ENCODE measurements around the gene JSRP1. TPM values are rescaled to one million over a fixed set of nuclear protein-coding genes. Genes with fewer than 3 reads are reported as not detected.

The JSRP1 gene
- total RNA-seq, 6 experiments from 2014 or later, result 0.28 to 0.81 (median 0.42) TPM; not detected in 3

DNA sequence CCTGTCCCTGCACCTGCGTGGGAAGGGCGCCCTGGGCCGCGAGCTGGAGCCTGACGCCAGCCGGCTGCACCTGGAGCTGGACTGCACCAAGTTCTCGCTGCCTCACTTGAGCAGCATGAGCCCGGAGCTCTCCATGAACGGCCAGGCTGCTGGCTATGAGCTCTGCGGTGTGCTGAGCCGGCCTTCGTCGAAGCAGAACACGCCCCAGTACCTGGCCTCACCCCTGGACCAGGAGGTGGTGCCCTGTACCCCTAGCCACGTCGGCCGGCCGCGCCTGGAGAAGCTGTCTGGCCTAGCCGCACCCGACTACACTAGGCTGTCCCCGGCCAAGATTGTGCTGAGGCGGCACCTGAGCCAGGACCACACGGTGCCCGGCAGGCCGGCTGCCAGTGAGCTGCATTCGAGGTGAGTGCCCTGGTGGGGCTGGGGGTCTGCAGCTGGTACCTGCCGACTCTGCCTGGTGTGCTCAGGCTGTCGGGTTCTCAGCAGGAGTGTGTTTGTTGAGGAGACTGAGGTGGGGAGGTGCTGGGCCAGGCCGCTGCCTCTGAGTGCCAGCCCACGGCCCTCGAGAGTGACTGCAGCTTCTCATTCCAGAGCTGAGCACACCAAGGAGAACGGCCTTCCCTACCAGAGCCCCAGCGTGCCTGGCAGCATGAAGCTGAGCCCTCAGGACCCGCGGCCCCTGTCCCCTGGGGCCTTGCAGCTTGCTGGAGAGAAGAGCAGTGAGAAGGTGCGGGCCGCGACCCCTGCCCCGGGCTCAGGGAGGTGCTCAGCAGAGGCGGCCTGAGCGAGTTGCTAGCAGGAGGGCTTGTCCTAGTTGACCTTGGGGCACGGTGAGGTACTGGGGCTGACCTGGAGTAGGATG, 39.6 kb downstream of the JSRP1 start:
- TF ChIP-seq POLR2A (IDR thresholded peaks at IDR 0.05), result no peak
- TF ChIP-seq, protein P1, sequence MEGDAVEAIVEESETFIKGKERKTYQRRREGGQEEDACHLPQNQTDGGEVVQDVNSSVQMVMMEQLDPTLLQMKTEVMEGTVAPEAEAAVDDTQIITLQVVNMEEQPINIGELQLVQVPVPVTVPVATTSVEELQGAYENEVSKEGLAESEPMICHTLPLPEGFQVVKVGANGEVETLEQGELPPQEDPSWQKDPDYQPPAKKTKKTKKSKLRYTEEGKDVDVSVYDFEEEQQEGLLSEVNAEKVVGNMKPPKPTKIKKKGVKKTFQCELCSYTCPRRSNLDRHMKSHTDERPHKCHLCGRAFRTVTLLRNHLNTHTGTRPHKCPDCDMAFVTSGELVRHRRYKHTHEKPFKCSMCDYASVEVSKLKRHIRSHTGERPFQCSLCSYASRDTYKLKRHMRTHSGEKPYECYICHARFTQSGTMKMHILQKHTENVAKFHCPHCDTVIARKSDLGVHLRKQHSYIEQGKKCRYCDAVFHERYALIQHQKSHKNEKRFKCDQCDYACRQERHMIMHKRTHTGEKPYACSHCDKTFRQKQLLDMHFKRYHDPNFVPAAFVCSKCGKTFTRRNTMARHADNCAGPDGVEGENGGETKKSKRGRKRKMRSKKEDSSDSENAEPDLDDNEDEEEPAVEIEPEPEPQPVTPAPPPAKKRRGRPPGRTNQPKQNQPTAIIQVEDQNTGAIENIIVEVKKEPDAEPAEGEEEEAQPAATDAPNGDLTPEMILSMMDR (IDR thresholded peaks at IDR 0.05), result no peak
- no peak overlapping the region for H3K4me3 ChIP-seq
- DNase-seq, result no peak

DNA sequence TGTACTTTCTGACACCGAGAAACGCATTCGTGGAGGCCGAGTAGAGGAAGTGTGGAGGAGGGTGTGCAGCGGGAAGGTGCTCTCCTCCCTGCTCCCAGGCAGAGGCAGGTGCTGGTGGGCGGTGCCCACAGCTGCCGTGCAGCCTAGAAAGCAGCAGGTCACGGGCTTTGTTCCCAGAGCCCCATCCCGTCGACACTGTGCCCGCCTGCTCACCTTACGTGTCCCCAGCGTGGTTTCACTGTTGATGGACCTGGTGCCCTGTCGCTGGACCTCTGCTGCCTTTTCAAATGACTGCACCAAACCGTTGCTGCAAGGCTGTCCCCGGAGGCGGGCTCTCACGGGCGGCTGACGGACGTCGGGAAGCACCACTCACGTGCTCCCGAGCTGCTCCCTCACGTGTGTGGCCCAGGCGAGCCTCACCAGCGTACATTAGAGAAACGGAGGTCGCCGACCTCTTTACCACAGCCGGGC, 40.9 kb downstream of the JSRP1 start:
- no peak for TF ChIP-seq POLR2A (IDR thresholded peaks at IDR 0.05)
- TF ChIP-seq, protein P1 (IDR thresholded peaks at IDR 0.05), result no peak
- Histone ChIP-seq H3K27ac (no peak overlapping the region), H3K36me3 (peaks cover 0 to 64% (median 24%) of the 10 kb centered on the region in 4 donors), H3K4me3 (no peak overlapping the region), H3K4me1 (no peaks in the 10 kb centered on the region), H3K27me3 (no peaks in the 10 kb centered on the region), H3K9me3 (no peaks in the 10 kb centered on the region)
- intact Hi-C loops (cut with DNase I), result no loop called here
- 82% methylated on average over 13 of the region's 31 CpGs for WGBS (ENCODE audit: insufficient coverage, low coverage, low lambda C conversion rate, missing lambda C conversion rate)
- ATAC-seq, result no peak
- no peak for DNase-seq

More for the DNA sequence above, 39.6 kb downstream of the JSRP1 start:
- no peaks in the 10 kb centered on the region for H3K9me3 ChIP-seq
- no peaks in the 10 kb centered on the region for H3K4me1 ChIP-seq
- no peak for ATAC-seq
- H3K27me3 ChIP-seq, result no peaks in the 10 kb centered on the region
- intact Hi-C loops (cut with DNase I), result no loop called here
- peaks cover 0 to 56% (median 18%) of the 10 kb centered on the region in 4 donors for H3K36me3 ChIP-seq
- H3K27ac ChIP-seq, result no peak overlapping the region
- 100% methylated on average over 13 of the region's 43 CpGs for WGBS (ENCODE audit: insufficient coverage, low coverage, low lambda C conversion rate, missing lambda C conversion rate)

DNA sequence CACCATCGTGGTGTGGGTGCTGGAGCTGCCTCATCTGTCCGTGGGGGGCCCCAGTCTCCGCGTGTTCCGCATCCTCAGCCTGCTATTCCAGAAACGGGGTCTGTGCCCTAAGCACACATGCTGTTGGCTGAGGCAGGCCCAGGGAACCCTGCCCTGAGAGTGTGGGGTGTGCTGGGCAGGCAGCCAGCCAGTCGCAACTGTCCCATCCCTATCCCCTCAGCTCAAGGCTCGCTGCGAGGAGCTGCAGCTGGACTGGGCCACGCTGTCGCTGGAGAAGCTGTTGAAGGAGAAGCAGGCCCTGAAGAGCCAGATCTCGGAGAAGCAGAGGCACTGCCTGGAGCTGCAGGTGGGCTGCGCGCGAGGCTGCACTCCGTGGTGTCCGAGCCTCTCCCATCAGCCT, 42.0 kb downstream of the JSRP1 start:
- no peaks in the 10 kb centered on the region for H3K27me3 ChIP-seq
- intact Hi-C loops (cut with DNase I), result no loop called here
- TF ChIP-seq POLR2A (IDR thresholded peaks at IDR 0.05), result no peak
- TF ChIP-seq, protein P1 (IDR thresholded peaks at IDR 0.05), result no peak
- H3K36me3 ChIP-seq, result peaks cover 0 to 66% (median 23%) of the 10 kb centered on the region in 4 donors
- H3K4me1 ChIP-seq, result no peaks in the 10 kb centered on the region
- H3K27ac ChIP-seq, result no peak overlapping the region
- no peak for ATAC-seq
- H3K4me3 ChIP-seq, result no peak overlapping the region
- 90% methylated on average over 5 of the region's 17 CpGs for WGBS (ENCODE audit: insufficient coverage, low coverage, low lambda C conversion rate, missing lambda C conversion rate)
- no peaks in the 10 kb centered on the region for H3K9me3 ChIP-seq
- no peak for DNase-seq

DNA sequence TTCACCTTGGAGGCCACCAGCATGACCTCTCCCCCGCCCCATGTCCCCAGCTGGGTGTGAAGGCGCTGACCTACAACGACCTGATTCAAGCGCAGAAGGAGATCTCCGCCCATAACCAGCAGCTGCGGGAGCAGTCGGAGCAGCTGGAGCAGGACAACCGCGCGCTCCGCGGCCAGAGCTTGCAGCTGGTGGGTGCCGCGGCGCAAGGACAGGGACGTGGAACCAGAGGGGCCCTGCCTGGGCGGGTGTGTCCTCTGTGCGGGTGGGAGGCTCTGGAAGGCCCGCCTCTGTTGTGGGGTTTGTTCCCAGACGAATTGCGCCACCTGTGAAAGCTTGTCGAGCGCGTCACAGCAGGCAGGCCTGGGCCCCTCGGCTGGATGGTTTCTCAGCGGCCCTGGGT, 42.4 kb downstream of the JSRP1 start:
- no CpG with 5 or more reads among the region's 26 CpGs for WGBS (ENCODE audit: insufficient coverage, low coverage, low lambda C conversion rate, missing lambda C conversion rate)
- DNase-seq (no peak), ATAC-seq (no peak)
- Histone ChIP-seq H3K27ac (no peak overlapping the region), H3K9me3 (no peaks in the 10 kb centered on the region), H3K4me1 (no peaks in the 10 kb centered on the region), H3K36me3 (peaks cover 0 to 66% (median 23%) of the 10 kb centered on the region in 4 donors), H3K4me3 (no peak overlapping the region), H3K27me3 (no peaks in the 10 kb centered on the region)
- TF ChIP-seq POLR2A (IDR thresholded peaks at IDR 0.05), result no peak
- TF ChIP-seq, protein P1 (IDR thresholded peaks at IDR 0.05), result no peak
- intact Hi-C loops (cut with DNase I), result no loop called here
